Bronchial epithelial cell (primary cell): ENCODE results near the gene PSD2. TPM values are rescaled to one million over a fixed set of nuclear protein-coding genes. Genes with fewer than 3 reads are reported as not detected.
"Not testable (repeated sequence)": the region's sequence is repeated elsewhere in the genome, so short reads cannot be mapped to it uniquely, and the experiment has no call there.

ENCODE experiments used
- DNase-seq: peaks from one replicate; pipeline ENCODE4 v3.0.0-alpha.2; 2010; ENCODE audit warnings: low read depth
- FAIRE-seq: peaks from 2 replicates; lab custom pipeline; 2011; peaks lifted over from hg19 to GRCh38; lab: Jason Lieb, UNC
- H3K27me3 ChIP-seq: 2 replicates; pipeline ENCODE4 v1.5.1; 2011; ENCODE audit warnings: low read length; ENCODE audit not compliant: control insufficient read depth, insufficient read depth
- H3K36me3 ChIP-seq: 2 replicates; pipeline ENCODE4 v1.5.1; 2011; ENCODE audit warnings: low read length; ENCODE audit not compliant: control insufficient read depth, insufficient read depth
- H3K4me3 ChIP-seq: 2 replicates; pipeline ENCODE4 v1.5.1; 2011; ENCODE audit warnings: mild to moderate bottlenecking, low read depth, low read length, control low read depth
- CTCF ChIP-seq: IDR thresholded peaks from 2 replicates; pipeline ENCODE4 v1.5.1; 2011; ENCODE audit warnings: mild to moderate bottlenecking, moderate library complexity, low read length, control low read depth, inconsistent platforms; ENCODE audit not compliant: insufficient read depth, severe bottlenecking
- total RNA-seq: library from RNA; depleted of rRNA; stranded (reverse); fragments of >200 nt; gene quantifications from 2 replicates; pipeline ENCODE4 v1.2.1, GENCODE V29; 2014

PSD2 gene
- total RNA-seq, 1 donor from 2014 or later: under 0.01 TPM

- no peaks in the 10 kb centered on the region for H3K36me3 ChIP-seq
- TF ChIP-seq CTCF: no peak
- no peak overlapping the region for H3K4me3 ChIP-seq
- peaks cover 10% of the 10 kb centered on the region for H3K27me3 ChIP-seq
- no peak for FAIRE-seq
- no peak for DNase-seq
Observed at GRCh38 chr5:139789845-139790189, 5.8 kb upstream of the PSD2 start.

DNA sequence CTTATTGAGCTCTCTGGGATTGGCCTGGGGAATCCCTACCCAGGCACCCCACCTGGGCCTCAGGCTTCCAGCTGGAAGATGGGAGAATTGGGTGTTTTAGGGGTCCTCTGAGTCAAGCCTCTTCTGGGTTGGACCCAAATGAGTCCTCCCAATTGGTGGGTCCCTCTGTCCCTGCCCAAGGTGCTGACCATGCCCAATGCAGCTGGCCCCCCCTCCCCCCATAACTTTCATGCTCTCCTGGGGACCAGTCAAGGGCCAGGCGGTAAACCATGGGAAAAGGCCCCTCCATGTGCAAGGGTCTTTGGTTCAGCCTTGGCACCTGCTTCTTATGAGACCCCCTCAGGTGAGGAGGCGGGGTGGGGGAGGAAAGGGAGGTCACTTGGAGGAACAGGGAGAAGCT, 3.4 kb upstream of the PSD2 start:
- TF ChIP-seq CTCF: no peak
- no peak for DNase-seq

DNA sequence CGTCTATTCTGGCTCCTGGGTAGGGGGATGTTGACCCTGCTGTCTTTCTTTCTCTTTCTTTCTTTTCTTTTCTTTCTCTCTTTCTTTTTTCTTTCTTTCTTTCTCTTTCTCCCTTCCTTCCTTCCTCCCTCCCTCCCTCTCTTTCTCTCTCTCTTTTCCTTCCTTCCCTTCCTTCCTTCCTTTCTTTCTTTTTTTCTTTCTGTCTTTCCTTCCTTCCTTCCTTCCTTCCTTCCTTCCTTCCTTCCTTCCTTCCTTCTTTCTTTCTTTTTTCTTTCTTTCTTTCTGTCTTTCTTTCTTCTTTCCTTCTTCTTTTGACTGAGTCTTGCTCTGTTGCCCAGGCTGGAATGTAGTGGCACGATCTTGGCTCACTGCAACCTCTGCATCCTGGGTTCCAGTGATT, 3.0 kb upstream of the PSD2 start:
- H3K36me3 ChIP-seq, DNase-seq, FAIRE-seq, H3K4me3 ChIP-seq: not testable (repeated sequence)
- H3K27me3 ChIP-seq: peaks cover 26% of the 10 kb centered on the region

More for the DNA sequence above, 3.4 kb upstream of the PSD2 start:
- no peak for FAIRE-seq
- no peaks in the 10 kb centered on the region for H3K36me3 ChIP-seq
- peaks cover 23% of the 10 kb centered on the region for H3K27me3 ChIP-seq
- H3K4me3 ChIP-seq: no peak overlapping the region

DNA sequence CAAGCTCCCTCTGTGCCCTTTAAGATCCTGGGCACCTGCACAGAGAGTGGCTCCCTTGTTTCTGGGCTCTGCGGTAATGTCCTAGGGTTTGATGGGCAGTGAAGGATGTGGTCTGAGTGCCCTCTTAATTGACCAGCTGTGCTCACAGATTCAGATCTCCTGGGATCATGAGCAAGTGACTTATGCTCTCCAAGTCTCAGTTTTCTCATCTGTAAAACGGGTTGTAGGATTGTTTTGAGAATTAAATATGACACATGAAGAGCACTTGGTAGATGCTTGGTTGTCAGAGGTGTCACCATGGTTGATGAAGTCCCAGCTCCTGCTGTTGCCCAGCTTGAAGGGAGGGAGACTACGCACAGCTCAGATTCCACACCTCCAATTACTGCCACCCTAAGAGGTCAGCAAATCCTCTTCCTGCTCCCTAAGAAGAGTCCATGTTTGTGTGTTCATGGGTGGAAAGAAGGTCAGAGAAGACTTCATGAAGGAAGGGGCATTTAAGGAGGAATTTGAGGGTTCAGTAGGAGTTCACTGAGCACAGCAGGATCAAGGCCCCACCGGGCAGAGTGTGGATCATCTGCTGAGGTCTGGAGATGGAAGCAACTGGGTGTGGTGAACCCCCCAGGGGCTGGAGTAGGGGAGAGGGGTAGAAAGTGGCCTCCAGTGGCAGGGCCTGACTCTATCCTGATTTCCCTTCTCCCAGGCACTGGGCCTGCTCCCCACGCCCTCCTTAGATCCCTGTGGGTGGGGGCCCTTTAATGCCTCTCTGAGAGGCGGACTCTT, 1.4 kb upstream of the PSD2 start:
- no peaks in the 10 kb centered on the region for H3K36me3 ChIP-seq
- peaks cover 28% of the 10 kb centered on the region for H3K27me3 ChIP-seq
- no peak overlapping the region for H3K4me3 ChIP-seq
- no peak for FAIRE-seq
- no peak for TF ChIP-seq CTCF
- DNase-seq: no peak

DNA sequence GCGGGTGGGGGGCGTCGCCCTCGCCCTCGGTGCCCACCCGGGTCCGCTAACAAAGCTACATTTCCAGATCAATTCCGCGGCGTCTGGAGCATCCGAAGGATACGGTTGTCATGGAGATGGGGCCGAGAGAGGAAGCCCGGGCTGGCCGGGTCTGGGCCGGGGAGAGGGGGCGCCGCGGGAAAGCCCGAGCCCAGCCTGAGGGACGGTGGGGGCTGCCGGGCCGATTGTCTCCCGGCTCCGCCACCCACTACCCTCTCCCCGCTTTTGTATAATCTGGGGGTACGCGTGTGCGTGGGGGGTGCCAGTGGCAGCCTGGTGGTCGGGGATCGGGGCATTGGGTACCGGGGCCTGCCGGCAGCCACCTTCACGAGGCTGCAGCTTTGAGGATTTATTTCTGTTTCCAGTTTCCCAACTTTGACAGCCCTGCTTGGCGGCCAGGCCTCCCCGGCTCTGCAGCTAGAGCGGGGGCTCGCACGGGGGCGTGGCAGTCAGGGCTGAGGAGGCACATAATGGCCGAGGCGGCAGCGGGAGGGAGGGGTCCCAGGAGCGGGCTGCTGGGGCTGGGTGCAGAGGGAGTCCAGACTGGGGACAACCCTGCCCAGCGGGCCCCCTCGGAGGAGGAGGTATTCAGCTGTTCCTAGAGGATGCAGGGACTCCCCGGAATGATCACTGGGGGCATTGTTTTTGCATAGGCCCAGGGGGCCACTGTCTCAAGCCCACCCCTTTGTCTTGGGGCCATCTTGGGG, 626 bp downstream of the PSD2 start:
- H3K4me3 ChIP-seq: no peak overlapping the region

More for the DNA sequence above, 626 bp downstream of the PSD2 start:
- no peak for TF ChIP-seq CTCF
- H3K27me3 ChIP-seq: peaks cover 33% of the 10 kb centered on the region
- FAIRE-seq (no peak), DNase-seq (no peak)
- H3K36me3 ChIP-seq: no peaks in the 10 kb centered on the region
